Endothelial cell (in vitro differentiated cells): ENCODE data around the gene MAD2L1. TPM values are rescaled to one million over a fixed set of nuclear protein-coding genes. Genes with fewer than 3 reads are reported as not detected.

Source experiments
- DNase-seq: peaks from one replicate; pipeline ENCODE4 v3.0.0; 2021; ENCODE audit warnings: low spot score
- H3K27ac Mint-ChIP-seq: one replicate; pipeline ENCODE4 v1.8.0; 2021; ENCODE audit warnings: mixed read lengths, inconsistent platforms; ENCODE audit not compliant: unreplicated experiment
- H3K27me3 Mint-ChIP-seq: one replicate; pipeline ENCODE4 v1.8.0; 2021; ENCODE audit warnings: mild to moderate bottlenecking, moderate library complexity, mixed read lengths, inconsistent platforms; ENCODE audit not compliant: unreplicated experiment
- H3K36me3 Mint-ChIP-seq: one replicate; pipeline ENCODE4 v1.8.0; 2021; ENCODE audit warnings: mild to moderate bottlenecking, low read depth, mixed read lengths, inconsistent platforms; ENCODE audit not compliant: unreplicated experiment
- H3K4me1 Mint-ChIP-seq: one replicate; pipeline ENCODE4 v1.8.0; 2021; ENCODE audit warnings: mild to moderate bottlenecking, mixed read lengths, inconsistent platforms; ENCODE audit not compliant: unreplicated experiment
- H3K4me3 Mint-ChIP-seq: one replicate; pipeline ENCODE4 v1.8.0; 2021; ENCODE audit warnings: mild to moderate bottlenecking, mixed read lengths, inconsistent platforms; ENCODE audit not compliant: unreplicated experiment
- H3K9me3 Mint-ChIP-seq: one replicate; pipeline ENCODE4 v1.8.0; 2021; ENCODE audit warnings: mixed read lengths, inconsistent platforms; ENCODE audit not compliant: unreplicated experiment
- total RNA-seq: library from RNA; stranded (reverse); fragmentation: NEBNext Ultra II Directional; extraction: Animal tissue kit (Norgen Biotek cat#: 25700); gene quantifications from one replicate; pipeline ENCODE4 v1.2.1, GENCODE V29; 2021; ENCODE audit not compliant: unreplicated experiment
- TF ChIP-seq, protein P1 (sequence below): fragments of 200-600 bp; sonication (generic); IDR thresholded peaks from one replicate; pipeline ENCODE4 v1.5.0; 2021; ENCODE audit warnings: antibody characterized with exemption; ENCODE audit not compliant: unreplicated experiment

Gene MAD2L1
- total RNA-seq, 1 donor from 2014 or later: 11.1 TPM

- Mint-ChIP-seq H3K9me3 (no peaks in the 10 kb centered on the region), H3K4me3 (no peak overlapping the region), H3K4me1 (no peaks in the 10 kb centered on the region), H3K27me3 (no peaks in the 10 kb centered on the region), H3K36me3 (no peaks in the 10 kb centered on the region), H3K27ac (no peak overlapping the region)
- TF ChIP-seq, protein P1, sequence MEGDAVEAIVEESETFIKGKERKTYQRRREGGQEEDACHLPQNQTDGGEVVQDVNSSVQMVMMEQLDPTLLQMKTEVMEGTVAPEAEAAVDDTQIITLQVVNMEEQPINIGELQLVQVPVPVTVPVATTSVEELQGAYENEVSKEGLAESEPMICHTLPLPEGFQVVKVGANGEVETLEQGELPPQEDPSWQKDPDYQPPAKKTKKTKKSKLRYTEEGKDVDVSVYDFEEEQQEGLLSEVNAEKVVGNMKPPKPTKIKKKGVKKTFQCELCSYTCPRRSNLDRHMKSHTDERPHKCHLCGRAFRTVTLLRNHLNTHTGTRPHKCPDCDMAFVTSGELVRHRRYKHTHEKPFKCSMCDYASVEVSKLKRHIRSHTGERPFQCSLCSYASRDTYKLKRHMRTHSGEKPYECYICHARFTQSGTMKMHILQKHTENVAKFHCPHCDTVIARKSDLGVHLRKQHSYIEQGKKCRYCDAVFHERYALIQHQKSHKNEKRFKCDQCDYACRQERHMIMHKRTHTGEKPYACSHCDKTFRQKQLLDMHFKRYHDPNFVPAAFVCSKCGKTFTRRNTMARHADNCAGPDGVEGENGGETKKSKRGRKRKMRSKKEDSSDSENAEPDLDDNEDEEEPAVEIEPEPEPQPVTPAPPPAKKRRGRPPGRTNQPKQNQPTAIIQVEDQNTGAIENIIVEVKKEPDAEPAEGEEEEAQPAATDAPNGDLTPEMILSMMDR: no peak
- no peak for DNase-seq
Measured at GRCh38 chr4:120043828-120044227, 22.8 kb downstream of the MAD2L1 start.

DNA sequence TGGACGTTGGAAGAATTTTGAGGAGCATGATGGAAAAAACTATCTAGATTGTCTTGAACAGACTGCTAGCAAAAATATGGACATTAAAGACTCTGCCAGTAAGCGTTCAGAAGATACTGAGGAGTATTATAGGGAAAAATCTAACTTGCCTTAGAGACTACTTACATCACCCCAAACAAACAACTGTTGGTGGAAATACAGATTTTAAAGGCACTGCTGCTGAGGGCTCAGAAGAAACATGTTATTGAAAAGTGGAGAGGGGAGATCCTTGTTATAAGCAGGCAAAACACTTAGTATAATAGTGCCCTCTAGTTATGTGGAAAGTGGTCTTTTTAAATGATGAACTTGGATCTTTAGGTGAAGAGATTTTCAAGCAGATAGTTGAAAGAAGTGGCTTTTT is 29.2 kb downstream of the MAD2L1 start:
- DNase-seq: no peak
- Mint-ChIP-seq H3K9me3 (no peaks in the 10 kb centered on the region), H3K36me3 (no peaks in the 10 kb centered on the region), H3K4me3 (no peak overlapping the region), H3K27me3 (no peaks in the 10 kb centered on the region), H3K27ac (no peak overlapping the region), H3K4me1 (no peaks in the 10 kb centered on the region)
- TF ChIP-seq, protein P1: no peak

- no peaks in the 10 kb centered on the region for H3K9me3 Mint-ChIP-seq
- TF ChIP-seq, protein P1: no peak
- no peak overlapping the region for H3K27ac Mint-ChIP-seq
- H3K4me3 Mint-ChIP-seq: no peak overlapping the region
- no peak for DNase-seq
- H3K27me3 Mint-ChIP-seq: no peaks in the 10 kb centered on the region
- H3K36me3 Mint-ChIP-seq: no peaks in the 10 kb centered on the region
- H3K4me1 Mint-ChIP-seq: no peaks in the 10 kb centered on the region
Measured at GRCh38 chr4:120034913-120035312, 31.7 kb downstream of the MAD2L1 start.

- H3K27me3 Mint-ChIP-seq: peaks cover 1% of the 10 kb centered on the region
- no peaks in the 10 kb centered on the region for H3K9me3 Mint-ChIP-seq
- no peaks in the 10 kb centered on the region for H3K4me1 Mint-ChIP-seq
- H3K4me3 Mint-ChIP-seq: no peak overlapping the region
- DNase-seq: no peak
- H3K27ac Mint-ChIP-seq: no peak overlapping the region
- H3K36me3 Mint-ChIP-seq: no peaks in the 10 kb centered on the region
- TF ChIP-seq, protein P1: no peak
Measured at GRCh38 chr4:120026853-120027252, 39.8 kb downstream of the MAD2L1 start.

DNA sequence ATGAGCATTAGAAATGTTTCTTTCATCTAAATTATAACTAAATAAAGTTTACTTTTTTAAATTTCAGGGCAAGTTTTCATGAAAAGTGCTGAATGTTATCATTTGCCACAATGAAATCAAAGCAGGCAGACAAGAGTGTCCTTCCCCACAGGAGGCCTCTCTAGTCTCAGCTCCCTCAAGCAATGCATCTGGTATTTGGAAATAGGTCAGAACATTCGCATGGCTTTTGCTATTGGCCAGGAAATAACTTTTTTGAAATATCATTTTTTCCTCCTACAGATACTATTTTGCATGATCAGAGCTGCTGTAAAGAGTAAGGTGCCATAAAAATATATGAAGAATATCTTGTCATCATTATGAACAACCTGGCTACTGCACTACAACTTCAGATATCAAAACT is 41.1 kb downstream of the MAD2L1 start:
- Mint-ChIP-seq H3K4me1 (no peaks in the 10 kb centered on the region), H3K9me3 (no peaks in the 10 kb centered on the region), H3K36me3 (no peaks in the 10 kb centered on the region), H3K27me3 (peaks cover 1% of the 10 kb centered on the region), H3K27ac (no peak overlapping the region), H3K4me3 (no peak overlapping the region)
- TF ChIP-seq, protein P1: no peak
- no peak for DNase-seq
